ENCODE measurements around the gene FLRT2.

The FLRT2 gene

DNA sequence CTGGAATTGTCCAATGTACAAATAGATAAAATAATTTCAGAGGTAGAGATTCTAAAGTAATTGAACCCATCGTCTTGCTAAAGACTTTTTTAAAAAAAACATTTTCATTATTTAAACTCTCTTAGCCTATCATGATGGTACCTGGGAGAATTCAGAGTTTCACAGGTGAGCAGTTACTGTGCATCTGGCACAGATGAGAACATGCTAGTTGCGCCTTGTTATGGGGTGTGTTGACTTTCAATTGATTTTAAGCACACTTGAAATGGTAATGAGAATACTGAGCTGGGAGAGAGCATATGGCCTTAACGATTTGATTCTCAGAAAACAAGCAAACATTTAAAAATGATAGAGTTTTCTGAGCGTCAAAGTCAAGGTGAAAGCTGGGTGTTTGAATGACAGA lies 66.6 kb downstream of the FLRT2 start:
- no peak for DNase-seq (ENCODE audit: low spot score)

DNA sequence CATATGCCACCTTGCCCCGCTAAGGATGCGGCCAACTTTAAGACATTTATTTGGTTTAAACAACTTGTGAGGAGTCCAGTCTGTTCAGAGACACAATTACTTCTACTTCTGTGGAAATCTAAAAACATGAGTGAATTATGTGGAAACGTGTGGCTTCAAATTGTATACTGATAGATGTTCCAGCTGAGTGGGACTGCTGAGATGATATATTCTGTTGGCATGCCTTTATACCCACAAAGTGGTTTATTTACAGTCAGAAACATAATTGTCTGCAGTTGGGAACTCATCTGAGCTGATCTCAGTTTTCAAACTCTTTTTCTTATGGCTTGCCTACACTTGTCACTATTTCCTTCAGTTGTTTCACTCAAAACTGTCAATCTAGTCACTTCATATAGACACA lies 67.8 kb downstream of the FLRT2 start:
- DNase-seq (ENCODE audit: low spot score), result peak; percentile 4

DNA sequence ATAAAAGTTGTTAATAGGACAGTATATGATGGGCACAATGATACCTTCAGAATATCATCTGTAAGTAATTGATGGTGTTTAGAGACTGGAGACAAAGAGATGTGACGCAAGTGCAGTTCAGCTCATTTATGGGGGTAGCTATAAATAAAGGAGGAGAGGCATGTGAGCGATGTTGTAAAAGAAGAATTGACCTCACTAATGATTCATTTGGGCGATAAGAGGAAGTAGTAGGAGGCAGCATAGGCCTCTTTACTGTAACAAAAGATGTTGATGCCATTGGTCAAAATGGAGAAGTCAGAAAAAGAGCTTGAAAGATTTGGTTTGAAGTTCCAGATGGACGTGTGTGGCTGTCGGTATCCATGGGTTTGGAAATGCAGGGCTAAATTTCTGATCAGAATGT lies 70.0 kb downstream of the FLRT2 start:
- no peak for DNase-seq (ENCODE audit: low spot score)

DNA sequence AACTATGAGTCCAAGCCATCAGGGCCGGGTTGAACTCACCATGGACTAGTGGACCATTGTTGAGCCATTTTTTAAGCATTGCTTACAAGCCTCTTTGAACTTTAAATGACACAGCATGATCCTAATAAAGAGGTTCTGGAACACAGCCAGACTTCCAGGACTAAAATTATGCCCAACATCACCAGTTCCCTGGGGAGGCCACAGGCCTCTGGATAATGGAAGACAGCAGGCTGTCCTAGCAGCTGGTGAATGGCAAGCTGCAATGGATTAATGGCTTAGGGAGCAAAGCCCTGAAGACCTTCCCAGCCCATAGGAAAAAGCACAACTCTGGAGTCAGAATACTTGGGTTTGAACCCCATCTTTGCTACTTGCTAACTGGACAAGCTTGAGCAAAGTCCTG lies 71.3 kb downstream of the FLRT2 start:
- DNase-seq (ENCODE audit: low spot score), result no peak

DNA sequence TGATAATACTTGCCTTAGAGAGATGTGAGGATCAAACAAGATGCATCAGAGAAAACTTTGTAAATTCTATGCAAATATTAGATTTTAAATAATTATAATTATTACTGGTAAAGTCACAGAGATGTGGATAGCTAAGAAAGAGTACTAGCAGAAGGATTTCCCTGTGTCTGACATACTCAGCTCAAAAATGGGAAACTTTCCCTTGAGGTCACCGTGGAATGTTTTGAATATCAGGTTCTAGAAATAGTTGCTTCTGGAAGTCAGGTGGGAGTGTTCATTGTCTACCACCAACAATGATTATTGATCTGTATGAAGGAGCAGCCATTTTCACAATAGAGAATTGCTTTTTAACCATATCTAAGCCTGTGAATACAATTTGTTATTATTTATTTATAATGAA lies 71.7 kb downstream of the FLRT2 start:
- DNase-seq (ENCODE audit: low spot score), result no peak

DNA sequence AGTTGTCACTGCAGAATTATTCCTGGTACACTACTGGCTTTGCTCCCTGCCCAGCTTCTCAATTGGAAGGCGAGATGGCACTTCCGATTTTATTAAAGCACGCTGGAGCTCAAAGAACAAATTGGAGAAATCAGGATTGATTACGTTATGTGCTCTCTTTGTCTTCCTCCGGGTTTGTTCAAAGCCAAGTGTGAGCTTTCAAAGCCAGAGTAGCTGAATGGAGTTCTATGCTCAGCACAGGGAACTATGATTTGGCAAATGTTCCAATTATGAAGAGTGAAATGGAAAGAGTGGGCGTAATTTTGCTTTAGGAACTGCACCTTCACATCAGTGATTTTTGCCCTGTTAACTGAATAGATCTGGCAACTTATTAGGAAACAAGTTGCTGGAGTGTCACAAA lies 72.4 kb downstream of the FLRT2 start:
- DNase-seq (ENCODE audit: low spot score), result no peak

DNA sequence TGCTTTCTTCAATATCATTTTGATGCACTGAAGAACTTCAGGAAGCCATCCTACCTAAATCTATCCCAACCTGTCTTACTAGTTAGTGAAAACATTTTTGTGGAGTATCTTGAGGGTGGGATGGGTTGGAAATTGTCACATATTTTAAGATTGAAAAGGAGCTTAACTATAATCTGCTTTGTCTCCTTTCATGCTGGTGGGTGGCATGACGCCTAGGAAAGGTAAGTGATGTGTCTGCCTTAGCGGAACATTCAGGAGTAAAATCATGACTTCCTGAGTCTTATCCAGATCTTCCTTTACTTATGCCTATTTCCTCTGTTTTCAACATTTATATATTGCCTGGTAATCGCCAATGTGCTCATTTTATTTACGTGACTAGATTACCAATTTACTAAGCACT lies 74.1 kb downstream of the FLRT2 start:
- no peak for DNase-seq (ENCODE audit: low spot score)

DNA sequence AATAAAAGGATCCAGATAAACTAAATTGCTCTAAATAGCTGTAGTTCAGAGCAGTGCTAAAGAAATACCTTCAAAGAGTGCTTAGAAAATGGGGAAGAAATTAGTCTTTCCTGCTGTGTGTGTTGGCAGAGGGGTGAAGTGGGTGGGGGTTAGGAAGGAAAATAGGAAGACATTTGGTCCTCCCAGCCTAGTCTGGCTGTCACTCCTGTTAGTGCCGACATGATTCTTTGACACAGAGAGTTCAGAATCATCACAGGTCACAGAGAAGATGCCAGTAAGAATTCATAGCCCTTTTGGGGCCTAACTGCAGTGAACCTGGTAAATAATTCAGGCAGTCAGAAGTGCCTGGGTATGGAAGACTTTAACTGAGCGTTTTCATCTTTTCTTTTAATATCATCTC lies 74.8 kb downstream of the FLRT2 start:
- no peak for DNase-seq (ENCODE audit: low spot score)

DNA sequence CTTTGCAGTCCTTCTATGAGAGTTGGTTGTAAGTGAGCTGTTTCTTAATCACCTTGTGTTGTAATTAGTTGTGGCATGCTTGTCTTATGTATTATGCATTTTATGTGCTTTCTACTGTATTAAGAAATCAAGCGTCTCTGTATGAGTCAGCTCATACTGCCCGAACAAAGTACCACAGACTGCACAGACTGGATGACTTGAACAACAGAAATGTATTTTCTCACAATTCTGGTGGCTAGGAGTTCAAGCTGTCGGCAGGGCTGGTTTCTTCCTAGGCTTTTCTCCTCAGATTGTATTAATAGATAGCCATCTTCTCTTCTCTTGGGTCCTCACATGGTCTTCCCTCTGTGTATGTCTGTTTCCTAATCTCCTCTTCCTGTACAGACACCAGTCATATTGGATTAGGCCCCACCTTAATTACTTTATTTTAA lies 77.7 kb downstream of the FLRT2 start:
- DNase-seq (ENCODE audit: low spot score), result peak; percentile 87

DNA sequence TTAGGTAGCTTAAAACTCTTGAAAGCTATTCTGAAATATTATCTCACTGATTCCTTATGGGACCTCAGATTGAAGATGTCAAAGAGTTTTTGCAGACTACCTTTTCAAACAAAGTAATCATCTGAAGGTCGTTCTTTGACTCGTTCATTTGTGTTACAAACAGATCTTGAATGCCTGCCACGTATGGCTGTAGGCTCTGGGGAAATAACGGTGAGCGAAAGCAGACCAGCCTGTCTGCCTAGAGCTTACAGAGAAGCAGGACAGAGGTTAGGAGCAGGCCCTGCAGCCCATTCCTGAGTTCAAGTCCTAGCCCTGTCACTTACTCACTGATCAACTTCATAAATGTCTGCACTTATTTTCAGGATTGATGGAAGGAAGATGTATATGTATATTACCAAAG lies 83.6 kb downstream of the FLRT2 start:
- DNase-seq (ENCODE audit: low spot score), result no peak

DNA sequence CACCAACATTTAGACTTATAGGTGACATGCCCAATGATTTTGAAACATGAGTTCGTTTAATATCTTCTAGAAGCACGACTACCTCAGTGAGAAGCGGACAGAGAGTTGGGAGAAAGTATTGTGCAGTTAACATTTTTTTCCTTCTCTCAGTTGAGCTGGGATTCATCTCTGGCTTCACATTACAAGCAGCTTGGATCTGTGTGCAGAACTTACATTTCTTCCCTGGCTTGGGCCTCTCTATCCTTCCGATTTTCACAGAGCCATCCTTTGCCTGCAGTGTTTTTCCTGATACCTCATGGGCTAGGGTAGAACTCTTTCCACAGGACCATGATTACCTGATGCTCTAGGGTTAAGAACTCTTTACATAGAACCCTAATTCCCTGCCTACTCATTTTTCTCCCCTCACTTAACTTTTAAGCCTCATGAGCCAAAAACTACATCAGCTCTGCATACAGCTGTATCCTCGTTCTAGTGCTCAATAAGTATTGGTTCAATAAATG lies 86.5 kb downstream of the FLRT2 start:
- no peak for DNase-seq (ENCODE audit: low spot score)

DNA sequence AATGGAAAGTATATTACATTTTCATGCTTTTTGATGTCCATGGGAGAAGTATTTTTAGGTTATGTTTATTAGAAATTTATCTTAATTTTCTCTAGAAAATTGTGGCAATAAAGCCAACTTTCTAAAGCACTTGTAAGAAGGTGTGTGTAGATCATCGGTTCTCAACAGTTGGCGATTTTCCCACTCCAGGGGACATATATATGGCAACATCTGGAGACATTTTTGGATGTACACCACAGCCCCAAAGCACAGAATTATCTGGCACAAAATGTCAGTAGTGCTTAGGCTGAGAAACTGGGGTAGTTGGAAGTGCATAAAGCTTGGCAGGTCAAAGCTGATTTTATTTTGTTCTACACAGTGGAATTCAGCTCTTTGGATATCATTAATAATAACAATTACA lies 86.9 kb downstream of the FLRT2 start:
- no peak for DNase-seq (ENCODE audit: low spot score)

DNA sequence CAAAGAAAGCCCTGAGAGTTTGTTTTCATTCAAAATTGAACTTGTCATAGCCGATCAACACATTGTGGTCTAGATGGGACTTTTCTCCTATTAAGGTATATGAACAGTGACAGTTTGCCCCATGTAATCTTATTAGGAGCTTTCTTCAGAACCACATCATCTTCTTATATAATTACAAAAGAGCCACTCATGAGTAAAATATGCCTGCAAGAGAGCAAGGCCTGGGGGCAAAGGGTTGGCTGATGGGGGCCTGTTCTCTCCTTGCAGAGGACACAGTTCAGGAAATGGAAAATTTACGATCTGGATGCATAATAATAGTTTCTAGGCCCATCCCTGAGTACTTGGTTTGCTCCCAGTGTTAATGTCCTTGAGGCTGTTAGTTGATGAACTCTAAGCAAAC lies 87.8 kb downstream of the FLRT2 start:
- DNase-seq (ENCODE audit: low spot score), result no peak

DNA sequence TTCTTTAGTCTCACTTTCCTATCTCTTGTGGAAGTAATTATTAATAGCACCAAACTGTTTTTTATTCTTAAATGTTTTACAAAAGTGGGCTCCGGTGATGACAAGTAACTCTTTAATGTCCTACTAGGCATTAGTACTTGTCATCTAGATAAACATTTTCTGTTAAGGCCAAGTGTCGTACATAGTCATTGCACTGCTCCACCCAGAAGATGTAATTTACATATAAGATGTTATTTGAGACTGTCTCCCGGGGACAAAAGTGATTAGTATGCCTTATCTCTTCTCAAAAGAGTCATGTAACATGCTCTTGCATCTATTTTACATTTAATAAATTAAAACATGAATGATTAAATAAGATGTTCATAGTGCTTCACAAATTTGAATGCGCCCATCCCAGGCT lies 88.4 kb downstream of the FLRT2 start:
- no peak for DNase-seq (ENCODE audit: low spot score)

DNA sequence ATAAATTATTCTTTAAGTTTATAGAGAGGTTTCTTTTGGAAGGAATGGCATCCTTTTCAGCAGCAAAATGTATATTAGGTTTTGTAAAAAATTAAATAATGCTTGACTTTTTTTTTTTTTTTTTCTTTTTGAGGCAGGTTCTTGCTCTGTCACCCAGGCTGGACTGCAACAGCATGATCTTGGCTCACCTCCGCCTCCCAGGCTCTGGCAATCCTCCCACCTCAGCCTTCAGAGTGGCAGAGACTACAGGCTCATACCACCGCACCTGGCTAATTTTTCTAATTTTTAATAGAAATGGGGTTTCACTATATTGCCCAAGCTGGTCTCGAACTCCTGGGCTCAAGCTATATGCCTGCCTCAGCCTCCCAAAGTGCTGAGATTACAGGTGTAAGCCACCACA lies 89.0 kb downstream of the FLRT2 start:
- DNase-seq (ENCODE audit: low spot score), result no peak

DNA sequence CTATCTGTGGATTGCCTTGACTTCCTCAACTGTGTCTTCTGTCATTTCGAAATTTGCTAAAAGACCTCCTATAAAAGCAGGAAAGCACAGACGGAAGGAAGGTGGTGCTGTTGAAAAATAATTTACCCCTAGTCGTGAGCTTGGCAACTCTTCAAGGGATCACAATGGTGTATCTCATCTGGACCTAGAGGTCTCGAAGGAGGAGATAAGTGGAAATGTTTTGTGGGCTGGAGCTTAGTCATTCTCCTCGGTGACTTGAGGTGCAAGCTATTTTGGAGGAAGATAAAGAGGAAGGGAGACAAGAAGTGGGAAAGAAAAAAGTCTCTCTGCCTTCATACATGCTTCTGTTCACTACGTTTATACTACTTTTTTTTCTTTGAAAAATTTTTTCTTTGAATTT lies 89.9 kb downstream of the FLRT2 start:
- no peak for DNase-seq (ENCODE audit: low spot score)

DNA sequence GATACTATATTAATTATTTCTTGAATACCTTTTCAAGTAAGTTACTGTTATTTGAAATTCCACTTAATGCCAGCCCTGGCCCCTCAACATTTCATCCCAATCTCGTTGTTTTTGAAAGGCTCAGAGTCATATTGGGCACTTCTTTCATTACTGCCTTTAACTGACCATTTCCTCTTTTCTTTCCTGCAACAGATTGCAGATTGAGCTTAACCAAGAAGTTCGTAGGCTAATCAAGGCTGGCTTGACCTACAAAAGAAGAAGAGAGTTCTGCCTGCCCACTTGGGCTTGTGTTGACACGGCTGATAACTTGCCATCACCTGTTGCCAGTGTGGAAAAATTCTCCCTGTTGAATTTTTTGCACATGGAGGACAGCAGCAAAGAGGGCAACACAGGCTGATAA lies 91.0 kb downstream of the FLRT2 start:
- DNase-seq (ENCODE audit: low spot score), result no peak

DNA sequence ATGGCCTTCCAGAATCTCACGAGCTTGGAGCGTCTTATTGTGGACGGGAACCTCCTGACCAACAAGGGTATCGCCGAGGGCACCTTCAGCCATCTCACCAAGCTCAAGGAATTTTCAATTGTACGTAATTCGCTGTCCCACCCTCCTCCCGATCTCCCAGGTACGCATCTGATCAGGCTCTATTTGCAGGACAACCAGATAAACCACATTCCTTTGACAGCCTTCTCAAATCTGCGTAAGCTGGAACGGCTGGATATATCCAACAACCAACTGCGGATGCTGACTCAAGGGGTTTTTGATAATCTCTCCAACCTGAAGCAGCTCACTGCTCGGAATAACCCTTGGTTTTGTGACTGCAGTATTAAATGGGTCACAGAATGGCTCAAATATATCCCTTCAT lies 92.2 kb downstream of the FLRT2 start:
- no peak for DNase-seq (ENCODE audit: low spot score)

DNA sequence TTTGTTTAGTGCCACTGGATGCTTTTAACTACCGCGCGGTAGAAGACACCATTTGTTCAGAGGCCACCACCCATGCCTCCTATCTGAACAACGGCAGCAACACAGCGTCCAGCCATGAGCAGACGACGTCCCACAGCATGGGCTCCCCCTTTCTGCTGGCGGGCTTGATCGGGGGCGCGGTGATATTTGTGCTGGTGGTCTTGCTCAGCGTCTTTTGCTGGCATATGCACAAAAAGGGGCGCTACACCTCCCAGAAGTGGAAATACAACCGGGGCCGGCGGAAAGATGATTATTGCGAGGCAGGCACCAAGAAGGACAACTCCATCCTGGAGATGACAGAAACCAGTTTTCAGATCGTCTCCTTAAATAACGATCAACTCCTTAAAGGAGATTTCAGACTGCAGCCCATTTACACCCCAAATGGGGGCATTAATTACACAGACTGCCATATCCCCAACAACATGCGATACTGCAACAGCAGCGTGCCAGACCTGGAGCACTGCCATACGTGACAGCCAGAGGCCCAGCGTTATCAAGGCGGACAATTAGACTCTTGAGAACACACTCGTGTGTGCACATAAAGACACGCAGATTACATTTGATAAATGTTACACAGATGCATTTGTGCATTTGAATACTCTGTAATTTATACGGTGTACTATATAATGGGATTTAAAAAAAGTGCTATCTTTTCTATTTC lies 93.2 kb downstream of the FLRT2 start:
- DNase-seq (ENCODE audit: low spot score), result no peak

DNA sequence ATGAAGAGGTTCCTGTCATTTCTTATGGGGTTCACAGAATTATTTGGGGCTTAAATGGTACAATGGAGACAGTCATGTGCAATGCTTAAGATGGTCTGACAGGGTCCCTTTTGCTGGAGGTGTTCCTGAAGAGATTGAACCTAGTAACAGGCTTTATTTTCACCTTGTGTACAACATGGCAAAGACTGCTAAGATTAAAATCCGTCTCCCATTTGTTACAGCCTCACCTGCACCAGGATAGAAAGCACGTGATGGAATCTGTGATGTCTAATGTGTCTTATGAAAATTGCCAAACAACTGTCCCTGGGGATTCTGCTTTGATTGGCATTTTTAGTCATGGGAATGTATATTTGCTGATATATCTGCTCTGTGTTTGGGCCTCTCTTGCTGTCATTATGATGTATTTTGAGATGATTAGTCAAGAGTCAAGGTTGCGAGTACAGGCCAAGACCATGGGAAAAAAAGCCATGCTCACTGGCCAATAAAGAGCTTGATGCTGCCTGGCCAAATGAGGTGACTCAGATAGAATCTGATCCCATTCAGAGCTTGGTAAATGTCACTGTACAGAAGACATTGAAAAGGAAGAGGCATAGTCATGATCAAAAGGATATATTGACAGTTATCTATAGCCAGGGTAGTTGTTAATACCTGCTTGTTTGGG lies 96.1 kb downstream of the FLRT2 start:
- DNase-seq (ENCODE audit: low spot score), result no peak

DNA sequence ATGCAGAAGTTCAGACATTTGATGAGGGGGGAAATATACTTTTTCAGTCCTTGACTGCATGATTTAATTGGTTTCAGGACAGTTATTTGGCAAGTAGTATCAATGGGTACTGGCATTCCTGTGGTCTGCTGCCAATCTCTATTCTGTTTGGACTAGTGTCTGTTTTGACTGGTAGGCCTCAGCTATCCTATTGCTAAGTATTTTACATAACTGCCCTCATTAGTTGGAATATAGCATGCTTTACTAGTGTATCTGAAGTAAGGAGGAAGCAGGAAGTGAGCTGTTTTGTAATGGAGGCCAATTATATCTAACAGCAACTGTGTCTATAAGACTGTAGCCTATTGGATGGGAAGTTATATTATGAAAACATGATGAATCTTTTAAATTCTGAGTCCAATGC lies 104.3 kb downstream of the FLRT2 start:
- DNase-seq (ENCODE audit: low spot score), result peak; percentile 5

DNA sequence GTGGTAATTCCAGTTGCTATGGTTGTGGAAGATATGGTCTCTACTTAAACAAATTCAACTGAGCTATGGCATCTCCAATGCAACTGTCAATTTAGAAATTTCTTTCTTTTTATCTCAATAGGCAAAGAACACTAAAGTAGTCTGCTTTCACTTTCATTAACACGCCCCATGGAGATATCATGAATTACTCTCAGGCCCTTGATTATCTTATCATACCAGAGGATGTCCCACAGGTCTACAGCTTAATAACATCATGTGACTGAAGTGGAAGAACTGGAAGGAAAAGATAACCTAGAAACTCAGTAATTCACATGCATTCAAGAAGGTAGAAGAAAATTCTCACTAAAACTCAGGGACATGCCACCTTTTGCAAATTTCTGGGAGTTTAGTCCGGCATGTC lies 114.3 kb downstream of the FLRT2 start:
- no peak for DNase-seq (ENCODE audit: low spot score)

DNA sequence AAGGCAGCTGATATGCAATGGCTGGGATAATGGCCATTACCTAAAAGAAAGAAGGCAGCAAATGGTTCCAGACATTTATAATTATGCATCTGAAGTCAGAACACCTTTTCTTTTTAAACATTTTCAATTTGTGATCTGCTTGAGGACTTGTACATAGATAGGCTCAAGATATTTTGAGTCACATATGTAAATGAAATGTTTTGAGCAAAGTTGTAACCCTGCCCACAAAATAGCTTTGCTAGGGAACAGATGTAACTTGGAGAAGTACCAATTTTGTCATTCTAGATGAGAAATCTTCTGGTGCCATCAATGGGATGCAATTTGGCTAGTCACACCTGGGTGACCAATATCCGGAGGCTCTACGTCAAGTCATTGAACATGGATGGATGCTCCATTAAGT lies 123.1 kb downstream of the FLRT2 start:
- DNase-seq (ENCODE audit: low spot score), result no peak
